ENCODE results near the gene FGF12.

Gene FGF12

GRCh38 chr3:192246847-192247559, 480.3 kb downstream of the FGF12 start:
- no peak for DNase-seq

GRCh38 chr3:192244591-192244990, 482.8 kb downstream of the FGF12 start:
- no peak for DNase-seq

GRCh38 chr3:192239956-192240355, 487.4 kb downstream of the FGF12 start:
- no peak for DNase-seq

GRCh38 chr3:192237992-192238608, 489.2 kb downstream of the FGF12 start:
- no peak for DNase-seq

- DNase-seq: no peak
These were observed 497.5 kb downstream of the FGF12 start for GRCh38 chr3:192229866-192230265.

- DNase-seq: no peak
These were observed 502.6 kb downstream of the FGF12 start for GRCh38 chr3:192224634-192225155.

- no peak for DNase-seq
These were observed 503.5 kb downstream of the FGF12 start for GRCh38 chr3:192223815-192224214.

- no peak for DNase-seq
These were observed 506.4 kb downstream of the FGF12 start for GRCh38 chr3:192220915-192221314.

- no peak for DNase-seq
These were observed 507.4 kb downstream of the FGF12 start for GRCh38 chr3:192219926-192220325.

- DNase-seq: no peak
These were observed 511.3 kb downstream of the FGF12 start for GRCh38 chr3:192216067-192216466.

GRCh38 chr3:192212979-192213378, 514.4 kb downstream of the FGF12 start:
- no peak for DNase-seq

GRCh38 chr3:192212335-192212734, 515.0 kb downstream of the FGF12 start:
- no peak for DNase-seq

GRCh38 chr3:192207651-192208050, 519.7 kb downstream of the FGF12 start:
- no peak for DNase-seq

GRCh38 chr3:192207239-192207638, 520.1 kb downstream of the FGF12 start:
- no peak for DNase-seq

GRCh38 chr3:192194085-192194484, 533.3 kb downstream of the FGF12 start:
- no peak for DNase-seq

- peak; percentile 22 for DNase-seq
These were observed 539.0 kb downstream of the FGF12 start for GRCh38 chr3:192188218-192188835.

- no peak for DNase-seq
These were observed 539.8 kb downstream of the FGF12 start for GRCh38 chr3:192187485-192188051.

- no peak for DNase-seq
These were observed 540.8 kb downstream of the FGF12 start for GRCh38 chr3:192186498-192186897.

GRCh38 chr3:192186045-192186444, 541.3 kb downstream of the FGF12 start:
- DNase-seq: no peak

- DNase-seq: no peak
These were observed 544.2 kb downstream of the FGF12 start for GRCh38 chr3:192183109-192183508.

GRCh38 chr3:192181151-192181550, 546.2 kb downstream of the FGF12 start:
- no peak for DNase-seq

GRCh38 chr3:192177383-192177782, 550.0 kb downstream of the FGF12 start:
- no peak for DNase-seq

GRCh38 chr3:192174283-192174682, 553.1 kb downstream of the FGF12 start:
- DNase-seq: no peak

GRCh38 chr3:192171213-192171612, 556.1 kb downstream of the FGF12 start:
- DNase-seq: no peak
